Spleen (tissue), 7 donors: ENCODE results near the gene HIVEP3.

ENCODE experiments used
- POLR2A ChIP-seq, 3 donors: fragments of 450-650 bp; IDR thresholded peaks; one replicate each; pipeline ENCODE4 v1.5.1; 2017; ENCODE audit warnings: antibody characterized with exemption in 3 of 3, mild to moderate bottlenecking in 1 of 3
- TF ChIP-seq, protein P1 (sequence below), 11 experiments: fragments of 200-600 bp in 7 of 11; fragments of 450-650 bp in 4 of 11; sonication (generic) in 4 of 11; IDR thresholded peaks in 8 of 11; conservative IDR thresholded peaks in 3 of 11; 1 replicate in 7 of 11; 2 replicates in 4 of 11; pipeline versions ENCODE4 v1.4.0 to v1.8.0; 2016 to 2021; ENCODE audit warnings: antibody characterized with exemption in 11 of 11, inconsistent platforms in 4 of 11, mild to moderate bottlenecking in 1 of 11
- donor health status: DM: no; HTN: no; CAD: no; lungs with moderate emphysema.
- donor health status: DM: no; HTN: no; CAD: no.
- donor health status: DM: no; HTN: no; CAD: no.

DNA sequence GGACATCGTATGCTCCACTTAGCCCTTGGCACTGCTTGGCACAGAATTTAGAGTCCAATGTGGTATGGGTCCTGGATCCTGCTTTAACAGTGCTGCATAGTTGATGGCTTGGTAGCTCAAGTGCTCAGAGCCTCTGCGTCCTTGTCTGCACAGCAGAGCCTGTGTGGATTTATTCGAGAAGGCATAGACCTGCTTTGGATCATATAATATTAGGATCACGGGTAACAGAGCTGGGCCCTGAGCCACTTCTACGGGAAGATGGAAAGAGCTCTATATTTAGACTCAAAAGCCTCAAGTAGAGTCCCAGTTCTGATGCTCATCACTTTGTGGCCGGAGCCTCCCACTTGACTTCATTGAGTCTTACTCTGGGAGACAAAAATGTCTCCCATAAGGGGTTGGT, 269.9 kb downstream of the HIVEP3 start:
- TF ChIP-seq, protein P1, sequence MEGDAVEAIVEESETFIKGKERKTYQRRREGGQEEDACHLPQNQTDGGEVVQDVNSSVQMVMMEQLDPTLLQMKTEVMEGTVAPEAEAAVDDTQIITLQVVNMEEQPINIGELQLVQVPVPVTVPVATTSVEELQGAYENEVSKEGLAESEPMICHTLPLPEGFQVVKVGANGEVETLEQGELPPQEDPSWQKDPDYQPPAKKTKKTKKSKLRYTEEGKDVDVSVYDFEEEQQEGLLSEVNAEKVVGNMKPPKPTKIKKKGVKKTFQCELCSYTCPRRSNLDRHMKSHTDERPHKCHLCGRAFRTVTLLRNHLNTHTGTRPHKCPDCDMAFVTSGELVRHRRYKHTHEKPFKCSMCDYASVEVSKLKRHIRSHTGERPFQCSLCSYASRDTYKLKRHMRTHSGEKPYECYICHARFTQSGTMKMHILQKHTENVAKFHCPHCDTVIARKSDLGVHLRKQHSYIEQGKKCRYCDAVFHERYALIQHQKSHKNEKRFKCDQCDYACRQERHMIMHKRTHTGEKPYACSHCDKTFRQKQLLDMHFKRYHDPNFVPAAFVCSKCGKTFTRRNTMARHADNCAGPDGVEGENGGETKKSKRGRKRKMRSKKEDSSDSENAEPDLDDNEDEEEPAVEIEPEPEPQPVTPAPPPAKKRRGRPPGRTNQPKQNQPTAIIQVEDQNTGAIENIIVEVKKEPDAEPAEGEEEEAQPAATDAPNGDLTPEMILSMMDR (IDR thresholded peaks at IDR 0.05 in 8 of 11, conservative IDR thresholded peaks at IDR 0.05 in 3 of 11): no peak
- TF ChIP-seq POLR2A (IDR thresholded peaks at IDR 0.05): no peak
